ENCODE measurements around the gene ADGB.

- TF ChIP-seq POLR2A (IDR thresholded peaks at IDR 0.05): no peak
- TF ChIP-seq CTCF (IDR thresholded peaks at IDR 0.05): no peak
Measured at GRCh38 chr6:146697921-146698320, 99.1 kb downstream of the ADGB start.

Data from esophagus squamous epithelium (tissue), 4 donors.